HG02678 (cell line): ENCODE results near the gene MMAB.

Source experiments
- ATAC-seq: cut with Tn5 transposase; IDR thresholded peaks from one replicate; pipeline ENCODE4 v1.9.1; 2021; ENCODE audit warnings: mild to moderate bottlenecking, moderate library complexity; ENCODE audit not compliant: unreplicated experiment

The MMAB gene

GRCh38 chr12:109560867-109561710 lies 12.2 kb downstream of the MMAB start:
- no peak for ATAC-seq

GRCh38 chr12:109559601-109560000 lies 13.7 kb downstream of the MMAB start:
- ATAC-seq: no peak

- no peak for ATAC-seq
Measured at GRCh38 chr12:109559200-109559505, 14.2 kb downstream of the MMAB start.

- no peak for ATAC-seq
Measured at GRCh38 chr12:109558374-109559199, 14.7 kb downstream of the MMAB start.

GRCh38 chr12:109557805-109558204 lies 15.5 kb downstream of the MMAB start:
- no peak for ATAC-seq

GRCh38 chr12:109557200-109557599 lies 16.1 kb downstream of the MMAB start:
- ATAC-seq: no peak

- ATAC-seq: no peak
Measured at GRCh38 chr12:109555431-109556315, 17.6 kb downstream of the MMAB start.

- ATAC-seq: no peak
Measured at GRCh38 chr12:109554761-109555160, 18.5 kb downstream of the MMAB start.

- ATAC-seq: no peak
Measured at GRCh38 chr12:109553906-109554500, 19.3 kb downstream of the MMAB start.

- ATAC-seq: no peak
Measured at GRCh38 chr12:109553483-109553882, 19.8 kb downstream of the MMAB start.

GRCh38 chr12:109552971-109553370 lies 20.3 kb downstream of the MMAB start:
- ATAC-seq: no peak

GRCh38 chr12:109551108-109551507 lies 22.2 kb downstream of the MMAB start:
- ATAC-seq: no peak

- no peak for ATAC-seq
Measured at GRCh38 chr12:109550281-109550680, 23.0 kb downstream of the MMAB start.

- no peak for ATAC-seq
Measured at GRCh38 chr12:109549613-109550270, 23.6 kb downstream of the MMAB start.

GRCh38 chr12:109548258-109548657 lies 25.0 kb downstream of the MMAB start:
- no peak for ATAC-seq

- ATAC-seq: no peak
Measured at GRCh38 chr12:109547286-109547685, 26.0 kb downstream of the MMAB start.

GRCh38 chr12:109545826-109546225 lies 27.5 kb downstream of the MMAB start:
- ATAC-seq: no peak

- no peak for ATAC-seq
Measured at GRCh38 chr12:109544955-109545531, 28.3 kb downstream of the MMAB start.

- ATAC-seq: no peak
Measured at GRCh38 chr12:109542876-109543275, 30.4 kb downstream of the MMAB start.

GRCh38 chr12:109542014-109542413 lies 31.3 kb downstream of the MMAB start:
- no peak for ATAC-seq
